ENCODE data around the gene PRKAG1. TPM values are rescaled to one million over a fixed set of nuclear protein-coding genes. Genes with fewer than 3 reads are reported as not detected.
"Not testable (repeated sequence)": the region's sequence is repeated elsewhere in the genome, so short reads cannot be mapped to it uniquely, and the experiment has no call there.

Gene PRKAG1
- 10 to 100 TPM; 49.6 to 71.3 (median 60.0) TPM for total RNA-seq
- polyA plus RNA-seq: 10 to 100 TPM; 48.6 to 71.2 (median 61.3) TPM

GRCh38 chr12:49018261-49019119, at the start of gene PRKAG1:
Gene PRKAG1 (minus strand): TSS chr12:49018776. CDS start chr12:49018740, 36 bp downstream.
- intact Hi-C loops (cut with DNase I): loop anchor here (10.0 kb wide), 1 partner anchor 304 kb away; the partner anchor contains the start of gene CCNT1
- peaks cover 0 to 29% (median 18%) of the 10 kb centered on the region in 4 donors for H3K4me1 ChIP-seq
- TF ChIP-seq CTCF (IDR thresholded peaks at IDR 0.05): peak in 2 of 4 experiments; percentile 25 to 36
- TF ChIP-seq POLR2A (IDR thresholded peaks at IDR 0.05): peak; percentile 81 to 89
- peak; percentile 95 to 99 (median 97) for TF ChIP-seq POLR2AphosphoS5 (IDR thresholded peaks at IDR 0.05)
- TF ChIP-seq EP300 (IDR thresholded peaks at IDR 0.05): peak in 2 of 4 donors; percentile 24 to 40
- WGBS, 2 donors: 1% methylated on average over 59 of the region's 59 CpGs
- DNase-seq: peak; percentile 98
- peaks cover 20 to 31% (median 23%) of the 10 kb centered on the region in 4 donors for H3K36me3 ChIP-seq
- H3K4me3 ChIP-seq: peak within 1 kb of the TSS; percentile 65 to 95 (median 82)
- peak within 1 kb of the TSS; percentile 89 to 95 (median 92) for H3K27ac ChIP-seq
- no peaks in the 10 kb centered on the region for H3K27me3 ChIP-seq
- no peaks in the 10 kb centered on the region for H3K9me3 ChIP-seq

- Histone ChIP-seq H3K27ac (no peak overlapping the region), H3K27me3 (no peaks in the 10 kb centered on the region), H3K9me3 (no peaks in the 10 kb centered on the region), H3K36me3 (no peaks in the 10 kb centered on the region), H3K4me1 (peaks cover 0 to 23% (median 18%) of the 10 kb centered on the region in 4 donors), H3K4me3 (no peak overlapping the region)
- WGBS, 2 donors: 87 to 89% methylated on average over 4 of the region's 4 CpGs
- DNase-seq: no peak
- TF ChIP-seq POLR2A (IDR thresholded peaks at IDR 0.05): no peak
- no peak for TF ChIP-seq POLR2AphosphoS5 (IDR thresholded peaks at IDR 0.05)
- no peak for TF ChIP-seq EP300 (IDR thresholded peaks at IDR 0.05)
- no peak for TF ChIP-seq CTCF (IDR thresholded peaks at IDR 0.05)
- intact Hi-C loops (cut with DNase I): no loop called here
Observed at GRCh38 chr12:49066120-49066519, 47.5 kb upstream of the PRKAG1 start.

- Histone ChIP-seq H3K36me3 (no peaks in the 10 kb centered on the region), H3K9me3 (no peaks in the 10 kb centered on the region), H3K4me1 (peaks cover 0 to 16% (median 12%) of the 10 kb centered on the region in 4 donors), H3K4me3 (no peak overlapping the region), H3K27ac (no peak overlapping the region), H3K27me3 (no peaks in the 10 kb centered on the region)
- DNase-seq: no peak
- intact Hi-C loops (cut with DNase I): loop anchor here (1.0 to 5.0 kb wide), 2 partner anchors 57 to 123 kb away; partner anchors contain the start of gene TUBA1A
- WGBS, 2 donors: 95 to 97% methylated on average over 5 of the region's 5 CpGs
- TF ChIP-seq POLR2A (IDR thresholded peaks at IDR 0.05) (no peak), CTCF (IDR thresholded peaks at IDR 0.05) (no peak), POLR2AphosphoS5 (IDR thresholded peaks at IDR 0.05) (no peak), EP300 (IDR thresholded peaks at IDR 0.05) (no peak)
Observed at GRCh38 chr12:49064767-49065152, 46.2 kb upstream of the PRKAG1 start.

GRCh38 chr12:49061916-49062315, 43.3 kb upstream of the PRKAG1 start:
- not testable (repeated sequence) for H3K9me3 ChIP-seq, H3K4me3 ChIP-seq, H3K27me3 ChIP-seq, H3K36me3 ChIP-seq, H3K27ac ChIP-seq, DNase-seq
- peaks cover 0 to 37% (median 28%) of the 10 kb centered on the region in 4 donors for H3K4me1 ChIP-seq
- intact Hi-C loops (cut with DNase I): loop anchor here (1.0 to 5.0 kb wide), 2 partner anchors 125 to 174 kb away; partner anchors contain the start of gene TUBA1A
- WGBS, 2 donors: 93 to 95% methylated on average over 17 of the region's 17 CpGs

GRCh38 chr12:49061157-49061650, 42.6 kb upstream of the PRKAG1 start:
- no peaks in the 10 kb centered on the region for H3K27me3 ChIP-seq
- H3K4me3 ChIP-seq: peak overlapping the region; percentile 87 to 100 (median 98)
- no peak for TF ChIP-seq POLR2A (IDR thresholded peaks at IDR 0.05)
- no peak for TF ChIP-seq POLR2AphosphoS5 (IDR thresholded peaks at IDR 0.05)
- no peak for TF ChIP-seq EP300 (IDR thresholded peaks at IDR 0.05)
- peaks cover 0 to 44% (median 35%) of the 10 kb centered on the region in 4 donors for H3K4me1 ChIP-seq
- H3K9me3 ChIP-seq: no peaks in the 10 kb centered on the region
- H3K36me3 ChIP-seq: no peaks in the 10 kb centered on the region
- no peak for DNase-seq
- H3K27ac ChIP-seq: peak overlapping the region; percentile 94 to 99 (median 96)
- intact Hi-C loops (cut with DNase I): loop anchor here (1.0 to 5.0 kb wide), 2 partner anchors 126 to 175 kb away; partner anchors contain the start of gene TUBA1A
- WGBS, 2 donors: 4 to 11% methylated on average over 16 of the region's 16 CpGs
